SK-N-SH (cell line): ENCODE measurements around the gene S100P. TPM values are rescaled to one million over a fixed set of nuclear protein-coding genes. Genes with fewer than 3 reads are reported as not detected.

Experiments
- CTCF ChIA-PET: fragments of 300-600, 350-600 bp; formaldehyde crosslinking; extraction: SDS; loops from one replicate; lab custom pipeline; 2021; lab: Yijun Ruan, JAX
- POLR2A ChIA-PET: fragments of 350-600 bp; sonication (Branson Sonifier 250); formaldehyde crosslinking; extraction: SDS; loops from one replicate; lab custom pipeline; 2020; ENCODE audit warnings: antibody characterized with exemption, inconsistent platforms; lab: Yijun Ruan, JAX
- DNase-seq: peaks from one replicate; pipeline ENCODE4 v3.0.0; 2012
- H2AFZ ChIP-seq: fragments of 200-600 bp; sonication (generic); 2 replicates; pipeline ENCODE4 v1.8.1; 2016; ENCODE audit warnings: antibody characterized with exemption, mild to moderate bottlenecking, low read depth
- H3F3A ChIP-seq: fragments of 200-600 bp; sonication (generic); replicated peaks from 2 replicates; pipeline ENCODE3; 2016; ENCODE audit warnings: antibody characterized with exemption, mild to moderate bottlenecking; ENCODE audit not compliant: insufficient read depth
- H3K27ac ChIP-seq, 2 experiments: fragments of 200-500 bp in 1 of 2; fragments of 200-600 bp in 1 of 2; sonication (Bioruptor generic) in 1 of 2; sonication (generic), shearing (Covaris generic) in 1 of 2; 2 replicates each; pipeline versions ENCODE4 v1.5.1 to v1.6.1; 2014 to 2016; ENCODE audit warnings: low read depth in 2 of 2, inconsistent platforms in 1 of 2, low read length in 1 of 2, mild to moderate bottlenecking in 1 of 2, mixed read lengths in 1 of 2
- H3K27me3 ChIP-seq: fragments of 200-600 bp; sonication (generic), shearing (Covaris generic); 2 replicates; pipeline ENCODE4 v1.6.1; 2016; ENCODE audit warnings: mixed run types; ENCODE audit not compliant: insufficient read depth
- H3K36me3 ChIP-seq, 2 experiments: fragments of 200-500 bp in 1 of 2; fragments of 200-600 bp in 1 of 2; sonication (Bioruptor generic) in 1 of 2; sonication (generic) in 1 of 2; replicated peaks in 1 of 2; 2 replicates each; pipeline versions ENCODE3 to v1.5.1; 2014 to 2016; ENCODE audit warnings: low read length in 1 of 2, mild to moderate bottlenecking in 1 of 2; ENCODE audit not compliant: insufficient read depth in 2 of 2, control insufficient read depth in 1 of 2
- H3K4me1 ChIP-seq, 2 experiments: fragments of 200-500 bp in 1 of 2; fragments of 200-600 bp in 1 of 2; sonication (Bioruptor generic) in 1 of 2; sonication (generic), shearing (Covaris generic) in 1 of 2; 2 replicates each; pipeline versions ENCODE4 v1.5.1 to v1.6.1; 2014 to 2016; ENCODE audit warnings: low read depth in 1 of 2, low read length in 1 of 2, mixed run types in 1 of 2; ENCODE audit not compliant: insufficient read depth in 2 of 2, control insufficient read depth in 1 of 2
- H3K4me2 ChIP-seq: fragments of 200-600 bp; sonication (generic), shearing (Covaris generic); 2 replicates; pipeline ENCODE4 v1.6.1; 2017; ENCODE audit warnings: mixed run types
- H3K4me3 ChIP-seq, 2 experiments: fragments of 200-500 bp in 1 of 2; fragments of 200-600 bp in 1 of 2; sonication (Bioruptor generic) in 1 of 2; sonication (generic), shearing (Covaris generic) in 1 of 2; 2 replicates each; pipeline versions ENCODE4 v1.5.1 to v1.8.1; 2014 to 2016; ENCODE audit warnings: low read depth in 2 of 2, inconsistent platforms in 1 of 2, low read length in 1 of 2, mild to moderate bottlenecking in 1 of 2, mixed read lengths in 1 of 2, moderate library complexity in 1 of 2
- H3K79me2 ChIP-seq: fragments of 200-600 bp; sonication (generic); 2 replicates; pipeline ENCODE4 v1.8.1; 2017; ENCODE audit warnings: mild to moderate bottlenecking; ENCODE audit not compliant: insufficient read depth
- H3K9ac ChIP-seq: fragments of 200-600 bp; sonication (generic); 2 replicates; pipeline ENCODE4 v1.6.1; 2017; ENCODE audit warnings: mixed run types
- H3K9me2 ChIP-seq: fragments of 200-600 bp; sonication (generic); 2 replicates; pipeline ENCODE4 v1.6.1; 2017; ENCODE audit warnings: mixed run types
- H3K9me3 ChIP-seq: fragments of 200-600 bp; sonication (generic); 2 replicates; pipeline ENCODE4 v1.6.1; 2017; ENCODE audit warnings: mixed run types, mild to moderate bottlenecking, moderate library complexity
- H4K20me1 ChIP-seq: fragments of 200-600 bp; sonication (generic); 2 replicates; pipeline ENCODE4 v1.6.1; 2017; ENCODE audit warnings: mild to moderate bottlenecking, mixed run types; ENCODE audit not compliant: insufficient read depth
- ELF1 ChIP-seq: IDR thresholded peaks from 2 replicates; pipeline ENCODE4 v1.4.0; 2012
- EP300 ChIP-seq, 2 experiments: IDR thresholded peaks; 2 replicates each; pipeline versions ENCODE4 v1.4.0 to v1.6.1; 2012; ENCODE audit warnings: borderline replicate concordance in 1 of 2, low read depth in 1 of 2, low read length in 1 of 2
- EZH2phosphoT487 ChIP-seq: fragments of 200-600 bp; sonication (generic); IDR thresholded peaks from 2 replicates; pipeline ENCODE4 v1.6.1; 2017; ENCODE audit warnings: low read depth, mixed run types, mild to moderate bottlenecking, antibody characterized with exemption, moderate library complexity, borderline replicate concordance
- FOXJ3 ChIP-seq: sonication (generic); formaldehyde crosslinking; IDR thresholded peaks from 2 replicates; pipeline ENCODE4 v1.5.1; 2020; ENCODE audit warnings: mild to moderate bottlenecking, missing genetic modification reagents
- FOXM1 ChIP-seq: IDR thresholded peaks from 2 replicates; pipeline ENCODE4 v1.4.0; 2012; ENCODE audit warnings: low read depth, mild to moderate bottlenecking
- GABPA ChIP-seq: IDR thresholded peaks from 2 replicates; pipeline ENCODE4 v1.4.0; 2012; ENCODE audit warnings: low read depth, mild to moderate bottlenecking
- JUND ChIP-seq: IDR thresholded peaks from 2 replicates; pipeline ENCODE4 v1.4.0; 2012
- MXI1 ChIP-seq: IDR thresholded peaks from 2 replicates; pipeline ENCODE4 v1.6.1; 2012; ENCODE audit warnings: mild to moderate bottlenecking, low read depth, low read length, improper control_type of control experiment
- NFIC ChIP-seq: IDR thresholded peaks from 2 replicates; pipeline ENCODE4 v1.4.0; 2012; ENCODE audit warnings: borderline replicate concordance
- PBX3 ChIP-seq: IDR thresholded peaks from 2 replicates; pipeline ENCODE4; 2012
- RAD21 ChIP-seq: IDR thresholded peaks from 2 replicates; pipeline ENCODE4 v1.6.1; 2012; ENCODE audit warnings: mild to moderate bottlenecking, low read length
- REST ChIP-seq: IDR thresholded peaks from 2 replicates; pipeline ENCODE4 v1.6.1; 2012; ENCODE audit warnings: mild to moderate bottlenecking, low read depth, low read length, moderate library complexity
- RFX5 ChIP-seq: IDR thresholded peaks from 2 replicates; pipeline ENCODE4 v1.6.1; 2012; ENCODE audit warnings: mild to moderate bottlenecking, improper control_type of control experiment, low read length
- SIN3A ChIP-seq: IDR thresholded peaks from 2 replicates; pipeline ENCODE4 v1.6.1; 2012; ENCODE audit warnings: low read depth, mild to moderate bottlenecking, low read length, moderate library complexity, borderline replicate concordance
- TAF1 ChIP-seq: IDR thresholded peaks from 2 replicates; pipeline ENCODE4 v1.6.1; 2012; ENCODE audit warnings: low read depth, mild to moderate bottlenecking, low read length, moderate library complexity, borderline replicate concordance
- USF2 ChIP-seq: fragments of 150-350 bp; IDR thresholded peaks from 2 replicates; pipeline ENCODE4 v1.6.1; 2017; ENCODE audit warnings: antibody characterized with exemption, low read length, low read depth, borderline replicate concordance
- WGBS: methylation state at CpG from one replicate; pipeline ENCODE4 v1.1.6; 2017; ENCODE audit warnings: low lambda C conversion rate; 5-methylcytosine and 5-hydroxymethylcytosine counted together
- polyA plus RNA-seq, 3 experiments: library from polyadenylated mRNA; depleted of rRNA; stranded (reverse); fragments of >200 nt; gene quantifications; 2 replicates each; pipeline ENCODE4 v1.2.3, GENCODE V29; 2012

The S100P gene
- polyA plus RNA-seq, 1 of the 3 experiments (the other 2 are of a cell fraction): not detected

GRCh38 chr4:6727943-6728250 lies 34.2 kb downstream of the S100P start (continued):
- TF ChIP-seq FOXJ3 (CRISPR knock-in tag) (no peak), TAF1 (no peak), ELF1 (no peak), EP300 (IDR thresholded peaks at IDR 0.05; ENCODE audit: borderline replicate concordance in 1 of 2, low read depth in 1 of 2, low read length in 1 of 2) (no peak), FOXM1 (no peak), EZH2phosphoT487 (no peak), REST (no peak), RAD21 (no peak), SIN3A (no peak), JUND (no peak)

- no peak overlapping the region for H3K27ac ChIP-seq
- H3K79me2 ChIP-seq: no peaks in the 10 kb centered on the region
- TF ChIP-seq FOXM1 (no peak), MXI1 (no peak), FOXJ3 (CRISPR knock-in tag) (no peak), RFX5 (no peak), PBX3 (no peak), USF2 (no peak), NFIC (no peak), GABPA (no peak), ELF1 (no peak)
- TF ChIP-seq, all 33 proteins: peak for 0
- CTCF ChIA-PET: interaction anchor here (1.1 to 3.4 kb wide), 3 partner anchors 8 to 315 kb away, joined by 3 to 25 read pairs (median 4); partner anchors contain the start of gene TADA2B
- no peak overlapping the region for H3K4me2 ChIP-seq
- no peak overlapping the region for H3K9ac ChIP-seq
- H3K4me3 ChIP-seq: no peak overlapping the region
- no peaks in the 10 kb centered on the region for H3K27me3 ChIP-seq
- H3K9me2 ChIP-seq: no peaks in the 10 kb centered on the region
- no peaks in the 10 kb centered on the region for H3K4me1 ChIP-seq
- no peaks in the 10 kb centered on the region for H3K36me3 ChIP-seq
- POLR2A ChIA-PET: no interaction called here
- H3K9me3 ChIP-seq: no peaks in the 10 kb centered on the region
- H3F3A ChIP-seq: peaks cover 6% of the 10 kb centered on the region
- 84% methylated on average over 12 of the region's 15 CpGs for WGBS
- no peaks in the 10 kb centered on the region for H4K20me1 ChIP-seq
- DNase-seq: no peak
- no peak overlapping the region for H2AFZ ChIP-seq
Measured at GRCh38 chr4:6728320-6729029, 34.8 kb downstream of the S100P start.
